DOHH2 (cell line): ENCODE data around the gene JUP.

Experiments used
- H3F3A ChIP-seq: fragments of 200-600 bp; sonication (generic), shearing (Covaris generic); 2 replicates; pipeline ENCODE4 v1.6.0; 2016; ENCODE audit warnings: antibody characterized with exemption, mild to moderate bottlenecking; ENCODE audit not compliant: control insufficient read depth, insufficient read depth
- H3K27ac ChIP-seq: fragments of 200-600 bp; sonication (generic); 2 replicates; pipeline ENCODE4 v1.5.1; 2014; ENCODE audit warnings: low read depth, mild to moderate bottlenecking, low read length, moderate library complexity
- H3K27me3 ChIP-seq: fragments of 200-600 bp; sonication (generic); 2 replicates; pipeline ENCODE4 v1.6.1; 2014; ENCODE audit warnings: mild to moderate bottlenecking, low read length, mixed read lengths; ENCODE audit not compliant: control insufficient read depth
- H3K36me3 ChIP-seq: fragments of 200-600 bp; sonication (generic); 2 replicates; pipeline ENCODE4 v1.6.1; 2014; ENCODE audit warnings: mild to moderate bottlenecking, low read length, moderate library complexity, mixed read lengths; ENCODE audit not compliant: control insufficient read depth
- H3K4me1 ChIP-seq: fragments of 200-600 bp; sonication (generic); 2 replicates; pipeline ENCODE4 v1.6.1; 2014; ENCODE audit warnings: mild to moderate bottlenecking, low read length, mixed read lengths; ENCODE audit not compliant: control insufficient read depth
- H3K4me2 ChIP-seq: fragments of 200-600 bp; sonication (generic); 2 replicates; pipeline ENCODE4 v1.6.0; 2014; ENCODE audit warnings: mild to moderate bottlenecking, low read length, moderate library complexity
- H3K4me3 ChIP-seq: fragments of 200-600 bp; sonication (generic); 2 replicates; pipeline ENCODE4 v1.5.1; 2014; ENCODE audit warnings: mild to moderate bottlenecking, low read length, mixed read lengths
- H3K79me2 ChIP-seq: fragments of 200-600 bp; sonication (generic); 2 replicates; pipeline ENCODE4 v1.6.1; 2014; ENCODE audit warnings: mild to moderate bottlenecking, low read length, mixed read lengths; ENCODE audit not compliant: control insufficient read depth
- H3K9me2 ChIP-seq: fragments of 200-600 bp; sonication (generic); replicated peaks from 2 replicates; pipeline ENCODE4 v1.6.1; 2014; ENCODE audit warnings: mild to moderate bottlenecking, low read length, mixed read lengths; ENCODE audit not compliant: control insufficient read depth
- H3K9me3 ChIP-seq: fragments of 200-600 bp; sonication (generic); 2 replicates; pipeline ENCODE4 v1.6.1; 2014; ENCODE audit warnings: antibody characterized with exemption, low read length, mixed read lengths; ENCODE audit not compliant: control insufficient read depth, insufficient read depth
- H4K20me1 ChIP-seq: fragments of 200-600 bp; sonication (generic); 2 replicates; pipeline ENCODE4 v1.6.0; 2014; ENCODE audit warnings: low read depth, mild to moderate bottlenecking, antibody characterized with exemption, low read length, moderate library complexity; ENCODE audit not compliant: control insufficient read depth, insufficient read depth
- EZH2phosphoT487 ChIP-seq: fragments of 200-600 bp; sonication (generic); IDR thresholded peaks from 2 replicates; pipeline ENCODE4 v1.6.1; 2017; ENCODE audit warnings: borderline replicate concordance, mild to moderate bottlenecking, antibody characterized with exemption, low read length, moderate library complexity, mixed read lengths
- TF ChIP-seq, protein P1 (sequence below): fragments of 200-600 bp; sonication (generic); IDR thresholded peaks from one replicate; pipeline ENCODE4 v1.5.1; 2014; ENCODE audit warnings: antibody characterized with exemption, mild to moderate bottlenecking, low read depth, low read length; ENCODE audit not compliant: poor library complexity, severe bottlenecking

JUP gene

GRCh38 chr17:41813699-41814124, 27.2 kb upstream of the JUP start:
- no peaks in the 10 kb centered on the region for H3K79me2 ChIP-seq
- no peaks in the 10 kb centered on the region for H4K20me1 ChIP-seq
- H3K4me2 ChIP-seq: no peak overlapping the region
- TF ChIP-seq EZH2phosphoT487: no peak
- TF ChIP-seq, protein P1, sequence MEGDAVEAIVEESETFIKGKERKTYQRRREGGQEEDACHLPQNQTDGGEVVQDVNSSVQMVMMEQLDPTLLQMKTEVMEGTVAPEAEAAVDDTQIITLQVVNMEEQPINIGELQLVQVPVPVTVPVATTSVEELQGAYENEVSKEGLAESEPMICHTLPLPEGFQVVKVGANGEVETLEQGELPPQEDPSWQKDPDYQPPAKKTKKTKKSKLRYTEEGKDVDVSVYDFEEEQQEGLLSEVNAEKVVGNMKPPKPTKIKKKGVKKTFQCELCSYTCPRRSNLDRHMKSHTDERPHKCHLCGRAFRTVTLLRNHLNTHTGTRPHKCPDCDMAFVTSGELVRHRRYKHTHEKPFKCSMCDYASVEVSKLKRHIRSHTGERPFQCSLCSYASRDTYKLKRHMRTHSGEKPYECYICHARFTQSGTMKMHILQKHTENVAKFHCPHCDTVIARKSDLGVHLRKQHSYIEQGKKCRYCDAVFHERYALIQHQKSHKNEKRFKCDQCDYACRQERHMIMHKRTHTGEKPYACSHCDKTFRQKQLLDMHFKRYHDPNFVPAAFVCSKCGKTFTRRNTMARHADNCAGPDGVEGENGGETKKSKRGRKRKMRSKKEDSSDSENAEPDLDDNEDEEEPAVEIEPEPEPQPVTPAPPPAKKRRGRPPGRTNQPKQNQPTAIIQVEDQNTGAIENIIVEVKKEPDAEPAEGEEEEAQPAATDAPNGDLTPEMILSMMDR: no peak
- H3K27me3 ChIP-seq: peaks cover 11% of the 10 kb centered on the region
- H3F3A ChIP-seq: no peaks in the 10 kb centered on the region
- H3K9me2 ChIP-seq: no peaks in the 10 kb centered on the region
- peaks cover 23% of the 10 kb centered on the region for H3K4me1 ChIP-seq
- H3K27ac ChIP-seq: no peak overlapping the region
- H3K9me3 ChIP-seq: no peaks in the 10 kb centered on the region
- H3K36me3 ChIP-seq: no peaks in the 10 kb centered on the region
- H3K4me3 ChIP-seq: no peak overlapping the region

- Histone ChIP-seq H4K20me1 (no peaks in the 10 kb centered on the region), H3K27me3 (peaks cover 11% of the 10 kb centered on the region), H3K4me2 (peak overlapping the region; percentile 86; the same call in 1 of the 2 replicates), H3K9me2 (no peaks in the 10 kb centered on the region), H3K27ac (no peak overlapping the region), H3K36me3 (no peaks in the 10 kb centered on the region), H3K79me2 (no peaks in the 10 kb centered on the region), H3K4me1 (peaks cover 18% of the 10 kb centered on the region), H3K9me3 (no peaks in the 10 kb centered on the region), H3K4me3 (no peak overlapping the region), H3F3A (no peaks in the 10 kb centered on the region)
- TF ChIP-seq, protein P1: no peak
- TF ChIP-seq EZH2phosphoT487: no peak
These were observed 26.7 kb upstream of the JUP start for GRCh38 chr17:41813152-41813680.

- no peaks in the 10 kb centered on the region for H3K79me2 ChIP-seq
- H3K4me3 ChIP-seq: peak within 1 kb of the TSS; percentile 84
- H3K4me1 ChIP-seq: peaks cover 16% of the 10 kb centered on the region
- no peak within 1 kb of the TSS for H3K27ac ChIP-seq
- no peaks in the 10 kb centered on the region for H4K20me1 ChIP-seq
- TF ChIP-seq, protein P1: no peak
- TF ChIP-seq EZH2phosphoT487: no peak; the same call in 1 of the 2 replicates
- no peaks in the 10 kb centered on the region for H3K9me2 ChIP-seq
- no peaks in the 10 kb centered on the region for H3K36me3 ChIP-seq
- H3K9me3 ChIP-seq: no peaks in the 10 kb centered on the region
- no peaks in the 10 kb centered on the region for H3F3A ChIP-seq
- H3K27me3 ChIP-seq: peaks cover 11% of the 10 kb centered on the region
- H3K4me2 ChIP-seq: peak within 1 kb of the TSS; percentile 86
These were observed 26.1 kb upstream of the JUP start, which contains the start of gene FKBP10 for GRCh38 chr17:41812381-41813151. TSS of gene FKBP10 (plus strand) at chr17:41813004. CDS start at chr17:41813035, 31 bp downstream.
